GM18519 (cell line): ENCODE results near the gene PIGBOS1.
"Not testable (repeated sequence)": the region's sequence is repeated elsewhere in the genome, so short reads cannot be mapped to it uniquely, and the experiment has no call there.

Experiments
- ATAC-seq: cut with Tn5 transposase; IDR thresholded peaks from one replicate; pipeline ENCODE4 v1.9.1; 2021; ENCODE audit warnings: mild to moderate bottlenecking, moderate library complexity; ENCODE audit not compliant: unreplicated experiment, low FRiP score

PIGBOS1 gene

DNA sequence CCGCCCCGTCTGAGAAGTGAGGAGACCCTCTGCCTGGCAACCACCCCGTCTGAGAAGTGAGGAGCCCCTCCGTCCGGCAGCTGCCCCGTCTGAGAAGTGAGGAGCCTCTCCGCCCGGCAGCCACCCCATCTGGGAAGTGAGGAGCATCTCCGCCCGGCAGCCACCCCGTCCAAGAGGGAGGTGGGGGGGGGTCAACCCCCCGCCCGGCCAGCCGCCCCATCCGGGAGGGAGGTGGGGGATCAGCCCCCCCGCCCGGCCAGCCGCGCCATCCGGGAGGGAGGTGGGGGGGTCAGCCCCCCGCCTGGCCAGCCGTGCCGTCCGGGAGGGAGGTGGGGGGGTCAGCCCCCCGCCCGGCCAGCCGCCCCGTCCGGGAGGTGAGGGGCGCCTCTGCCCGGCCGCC, 16.1 kb downstream of the PIGBOS1 start:
- not testable (repeated sequence) for ATAC-seq

DNA sequence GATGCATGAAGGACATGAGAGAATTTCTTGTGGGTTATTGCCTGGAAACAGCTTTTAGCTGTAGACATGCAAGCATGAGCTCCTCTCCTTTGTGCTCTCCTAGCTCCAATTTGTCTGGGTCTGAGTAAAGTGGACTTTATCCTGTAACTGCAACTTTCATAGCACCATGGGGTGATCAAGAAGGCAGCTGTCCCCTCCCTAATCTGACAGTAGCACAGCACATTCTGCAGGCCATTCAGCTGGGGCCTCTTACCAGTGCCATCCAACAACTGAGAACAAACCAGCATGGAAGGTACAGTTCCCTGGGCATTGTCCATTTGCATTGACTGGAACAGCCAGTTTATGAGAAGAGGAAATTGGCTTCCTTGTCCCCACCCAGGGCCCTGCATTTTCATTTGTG, 21.6 kb downstream of the PIGBOS1 start:
- no peak for ATAC-seq

DNA sequence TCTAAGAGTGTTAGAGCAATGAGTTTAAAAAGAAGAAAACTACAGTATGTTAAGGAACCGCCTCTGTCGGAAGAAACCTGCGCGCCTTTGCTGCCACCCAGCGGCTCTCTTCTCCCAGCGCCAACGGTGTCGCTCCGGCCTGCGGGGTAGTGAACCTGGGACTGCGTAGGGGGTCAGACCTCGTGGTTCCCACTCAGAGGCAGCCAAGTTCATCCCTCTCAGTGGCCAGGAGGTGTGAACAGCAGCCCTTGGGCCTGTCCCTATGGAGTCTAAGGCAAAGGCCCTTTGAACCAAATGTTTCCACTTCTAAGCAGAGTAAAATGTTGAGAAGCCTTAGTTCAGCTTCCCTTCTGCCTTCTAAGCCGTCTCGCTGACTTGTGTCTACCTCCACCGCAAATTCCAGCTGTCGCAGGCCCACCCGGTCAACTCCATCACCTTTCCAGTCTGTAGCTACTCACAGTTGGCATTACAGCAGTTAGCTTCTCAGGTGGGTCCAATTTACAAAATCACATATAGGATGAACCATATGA, 28.3 kb downstream of the PIGBOS1 start:
- peak; percentile 52 for ATAC-seq

DNA sequence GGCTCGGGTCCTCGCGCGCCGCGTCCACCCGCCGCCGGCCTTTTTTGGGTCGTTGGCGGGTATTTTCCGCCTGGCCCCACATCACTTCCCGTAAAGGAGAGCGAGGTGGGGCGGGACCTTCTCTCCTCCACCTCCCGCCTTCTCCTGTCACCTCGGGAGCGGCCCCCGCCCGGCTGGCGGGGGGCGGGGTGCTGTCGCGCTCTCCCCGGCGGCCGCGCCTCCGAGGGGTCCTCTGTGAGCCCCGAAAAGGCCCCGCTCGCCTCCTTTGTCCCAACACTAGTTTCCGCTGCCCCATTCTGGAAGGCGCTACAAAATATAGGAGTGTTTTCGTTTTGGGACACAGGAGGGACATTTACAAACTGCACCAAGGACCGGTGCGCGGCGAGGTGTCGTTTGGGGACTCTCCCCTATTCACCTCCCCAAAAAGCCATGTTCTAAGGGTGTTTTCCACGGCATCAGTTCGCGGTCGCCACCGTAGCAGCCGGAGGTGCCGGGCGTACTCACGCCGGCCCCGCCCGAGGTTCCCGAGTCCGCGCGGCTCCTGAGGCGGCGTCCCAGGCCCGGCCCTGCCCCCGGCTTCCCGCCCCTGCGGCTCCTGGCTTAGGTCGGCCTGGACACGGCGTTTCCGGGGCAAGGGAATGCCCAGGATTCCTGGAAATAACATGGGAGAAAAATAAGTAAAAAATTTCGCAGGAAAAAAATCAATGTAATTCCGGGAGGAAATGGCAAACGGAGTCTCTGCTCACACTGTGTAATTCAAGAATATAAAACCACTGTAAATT, 29.0 kb downstream of the PIGBOS1 start, which contains the start of gene RAB27A:
Gene RAB27A, minus strand, starts transcription at position 68 of the 782 bp plus-strand sequence. CDS start 54,879 bp downstream, outside the sequence.
- ATAC-seq = peak; percentile 52

DNA sequence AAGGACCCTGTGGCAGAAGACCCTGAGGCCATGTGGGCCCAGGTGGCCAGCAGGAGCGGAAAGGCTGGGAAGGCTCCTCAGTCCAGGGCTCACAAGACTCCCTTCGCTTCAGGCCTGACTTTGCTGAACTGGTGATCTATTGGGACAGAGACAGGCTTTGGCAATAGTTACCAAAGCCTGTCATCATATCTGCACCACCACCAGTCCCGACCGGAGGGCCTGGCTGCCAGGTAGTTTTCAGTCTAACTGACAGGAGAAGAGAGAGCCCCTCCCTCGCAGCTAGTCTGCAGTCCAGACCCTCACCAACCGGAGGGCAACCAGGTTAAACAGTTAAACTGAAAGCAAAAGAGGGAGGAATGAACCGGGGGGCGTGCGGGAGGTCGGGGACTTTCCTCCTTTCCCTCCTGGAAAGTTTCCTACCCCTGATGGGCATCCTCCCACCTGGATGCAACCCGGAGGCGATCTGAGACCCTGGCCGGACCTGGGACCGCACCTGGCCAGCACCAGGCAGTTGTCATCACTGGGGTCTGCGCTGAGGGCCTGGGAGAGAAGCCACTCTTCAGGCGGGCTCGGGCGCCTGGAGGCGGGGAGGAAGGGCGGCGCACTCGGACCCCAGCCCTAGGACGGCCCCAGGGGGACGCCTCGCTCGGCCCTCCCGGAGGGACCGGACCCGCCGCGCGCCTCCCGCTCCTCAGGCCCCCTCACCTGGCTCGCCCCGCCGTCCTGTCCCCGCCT, 29.7 kb downstream of the PIGBOS1 start:
- ATAC-seq = peak; percentile 28

DNA sequence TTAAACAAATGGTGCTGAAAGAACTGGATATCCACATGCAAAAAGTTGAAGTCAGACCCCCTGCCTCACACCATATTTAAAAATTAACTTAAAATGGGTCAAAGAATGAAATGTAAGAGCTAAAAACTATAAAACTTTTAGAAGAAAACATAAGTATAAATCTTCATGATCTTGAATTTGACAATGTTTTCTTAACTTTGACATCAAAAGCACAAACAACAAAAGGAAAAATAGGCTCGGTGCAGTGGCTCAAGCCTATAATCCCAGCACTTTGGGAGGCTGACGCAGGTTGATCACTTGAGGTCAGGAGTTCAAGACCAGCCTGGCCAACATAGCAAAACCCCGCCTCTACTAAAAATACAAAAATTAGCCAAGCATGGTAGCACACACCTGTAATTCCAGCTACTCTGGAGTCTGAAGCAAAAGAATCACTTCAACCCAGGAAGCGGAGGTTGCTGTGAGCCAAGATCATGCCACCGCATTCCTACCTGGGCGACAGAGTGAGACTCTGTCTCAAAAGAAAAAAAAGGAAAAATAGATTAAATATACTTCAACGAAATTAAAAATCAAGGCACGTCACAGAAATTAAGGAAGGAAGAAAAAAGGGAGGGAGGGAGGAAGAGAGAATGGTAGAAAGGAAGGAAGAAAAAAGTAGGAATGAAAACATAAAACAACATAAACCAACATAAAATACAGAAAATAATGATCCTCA, 30.8 kb downstream of the PIGBOS1 start:
- ATAC-seq = no peak

DNA sequence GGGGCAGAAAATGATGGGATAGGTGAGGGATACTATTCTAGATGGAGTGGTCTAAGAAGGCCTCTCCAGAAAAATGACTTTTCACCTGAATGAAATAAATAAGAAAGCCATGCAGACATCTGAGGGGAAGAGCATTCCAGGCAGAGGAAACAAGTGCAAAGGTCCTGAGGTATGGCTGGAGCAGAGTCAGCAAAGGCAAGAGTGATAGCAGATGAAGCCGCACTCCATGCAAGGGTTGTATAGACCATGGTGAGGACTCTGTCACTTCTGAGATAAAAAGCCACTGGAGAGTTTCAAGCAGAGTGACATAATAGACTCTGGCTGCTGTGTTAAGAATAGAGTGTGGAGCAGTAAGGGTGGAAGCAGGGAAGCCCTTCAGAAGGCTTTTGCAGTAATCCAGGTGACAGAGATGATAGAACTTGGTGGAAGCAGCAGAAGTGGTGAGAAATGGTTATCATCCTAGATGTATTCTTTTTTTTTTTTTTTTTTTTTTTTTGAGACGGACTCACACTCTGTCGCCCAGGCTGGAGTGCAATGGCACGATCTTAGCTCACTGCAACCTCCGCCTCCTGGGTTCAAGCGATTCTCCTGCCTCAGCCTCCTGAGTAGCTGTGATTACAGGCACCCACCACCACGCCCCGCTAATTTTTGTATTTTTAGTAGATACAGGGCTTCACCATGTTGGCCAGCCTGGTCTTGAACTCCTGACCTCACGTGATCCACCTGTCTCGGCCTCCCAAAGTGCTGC, 32.3 kb downstream of the PIGBOS1 start:
- ATAC-seq = not testable (repeated sequence)

DNA sequence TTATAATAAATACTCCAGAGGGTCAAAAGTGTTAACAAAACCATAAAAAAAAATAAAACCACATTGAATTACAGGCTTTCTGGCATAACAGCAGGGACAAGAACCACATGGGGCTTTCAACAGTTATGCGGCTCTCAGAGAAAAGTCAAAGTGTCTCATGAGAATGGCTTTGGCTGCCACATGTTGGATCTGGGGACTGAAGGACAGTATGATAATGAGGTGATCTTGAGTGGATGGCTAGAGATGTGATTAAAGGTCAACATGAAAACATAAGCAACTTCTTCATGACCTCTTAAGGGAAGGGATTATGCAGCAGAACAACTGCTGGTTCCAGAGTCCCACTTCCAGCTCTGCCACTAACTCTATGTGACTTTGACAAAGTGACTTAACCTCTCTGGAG, 34.5 kb downstream of the PIGBOS1 start:
- ATAC-seq = no peak

DNA sequence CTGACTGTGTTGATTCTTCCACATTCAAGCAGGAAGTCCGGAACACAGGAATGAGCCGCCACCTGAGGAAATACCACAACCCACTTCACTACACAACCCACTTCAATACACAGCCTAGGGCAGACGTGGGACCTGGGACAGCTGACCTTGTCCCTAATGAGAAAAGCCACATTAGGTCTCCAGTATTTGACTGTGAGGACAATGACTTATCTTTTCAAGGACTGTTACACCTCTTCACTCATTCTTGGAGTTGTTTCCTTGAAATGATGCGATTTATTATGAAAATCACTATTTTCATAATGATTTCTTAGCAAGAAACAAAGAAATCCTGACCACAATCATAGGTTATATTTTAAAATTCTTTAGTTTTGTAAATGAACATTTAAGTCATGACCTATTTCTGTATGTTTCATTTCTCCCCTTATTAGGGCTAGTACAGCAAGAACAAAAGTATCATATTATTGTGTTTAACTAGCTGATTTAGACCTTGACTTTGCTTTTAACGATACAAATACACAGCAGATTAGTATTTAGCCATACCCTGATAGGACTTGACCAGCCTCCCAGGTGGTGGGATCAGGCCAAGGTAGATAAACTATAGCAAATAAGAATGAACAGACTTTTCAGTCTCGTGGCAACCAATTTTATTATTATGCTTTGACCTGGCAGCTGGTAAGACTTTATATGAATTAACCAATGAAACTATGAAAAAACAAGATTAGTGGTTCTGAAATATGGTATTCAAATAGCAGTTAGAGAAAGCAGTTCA, 35.4 kb downstream of the PIGBOS1 start:
- no peak for ATAC-seq

DNA sequence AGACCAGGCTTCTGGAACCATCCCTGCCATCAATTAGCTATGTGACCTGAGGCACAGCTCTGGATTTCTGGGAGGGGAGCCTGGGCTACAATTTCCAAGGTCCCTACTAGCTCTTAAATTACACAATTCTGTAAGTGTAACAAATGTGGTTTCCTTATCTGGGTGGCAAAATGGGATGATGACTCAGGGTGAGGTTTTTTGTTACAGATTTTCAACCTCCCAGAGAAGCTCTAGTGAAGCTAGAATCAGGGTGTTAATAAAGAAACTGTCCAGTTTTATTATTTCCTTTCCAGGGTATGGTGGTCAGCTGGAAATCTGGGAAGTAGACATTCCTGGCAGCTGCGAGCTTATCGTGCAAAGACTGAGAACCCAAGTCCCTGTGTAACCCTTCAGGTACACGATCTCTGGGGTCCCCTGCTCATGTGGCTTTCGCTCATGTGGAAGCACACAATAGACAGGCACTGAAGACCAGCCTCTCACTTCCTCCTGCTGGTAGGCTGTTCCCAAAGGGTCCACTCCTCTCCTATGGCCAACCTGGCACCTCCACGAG, 36.6 kb downstream of the PIGBOS1 start:
- no peak for ATAC-seq

DNA sequence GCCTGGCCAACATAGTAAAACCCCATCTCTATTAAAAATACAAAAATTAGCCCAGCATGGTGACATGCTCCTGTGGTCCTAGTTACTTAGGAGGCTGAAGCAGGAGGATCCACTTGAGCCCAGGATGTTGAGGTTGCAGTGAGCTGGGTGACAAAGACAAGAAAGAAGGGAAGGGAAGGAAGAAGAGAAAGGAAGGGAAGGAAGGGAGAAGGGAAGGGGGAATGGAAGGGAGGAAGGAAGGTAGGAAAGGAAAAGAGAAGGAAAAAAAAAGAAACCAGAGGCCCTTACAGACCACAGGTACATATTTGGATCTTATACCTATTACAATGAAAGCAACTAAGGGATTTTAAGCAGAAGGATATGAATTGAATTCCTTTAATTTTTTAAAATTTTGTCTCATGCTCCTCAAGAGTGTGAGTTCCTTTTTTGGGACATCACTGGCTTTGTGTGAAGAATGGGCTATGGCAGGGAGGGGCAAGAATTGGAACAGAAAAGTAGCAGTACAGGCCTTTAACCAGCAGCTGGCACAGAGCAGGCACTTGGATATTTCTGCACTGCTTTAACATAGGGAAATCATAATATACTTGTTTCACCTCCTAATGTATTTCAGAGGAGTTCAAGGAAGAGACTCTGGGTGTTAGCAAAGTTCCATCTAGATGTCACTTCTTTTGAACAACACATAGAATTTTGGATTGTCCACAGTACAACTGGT, 37.2 kb downstream of the PIGBOS1 start:
- no peak for ATAC-seq

DNA sequence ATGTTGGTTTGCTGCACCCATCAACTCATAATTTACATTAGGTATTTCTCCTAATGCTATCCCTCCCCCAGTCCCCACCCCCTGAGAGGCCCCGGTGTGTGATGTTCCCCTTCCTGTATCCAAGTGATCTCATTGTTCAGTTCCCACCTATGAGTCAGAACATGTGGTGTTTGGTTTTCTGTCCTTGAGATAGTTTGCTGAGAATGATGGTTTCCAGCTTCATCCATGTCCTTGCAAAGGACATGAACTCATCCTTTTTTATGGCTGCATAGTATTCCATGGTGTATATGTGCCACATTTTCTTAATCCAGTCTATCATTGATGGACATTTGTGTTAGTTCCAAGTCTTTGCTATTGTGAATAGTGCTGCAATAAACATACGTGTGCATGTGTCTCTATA, 38.3 kb downstream of the PIGBOS1 start:
- not testable (repeated sequence) for ATAC-seq

DNA sequence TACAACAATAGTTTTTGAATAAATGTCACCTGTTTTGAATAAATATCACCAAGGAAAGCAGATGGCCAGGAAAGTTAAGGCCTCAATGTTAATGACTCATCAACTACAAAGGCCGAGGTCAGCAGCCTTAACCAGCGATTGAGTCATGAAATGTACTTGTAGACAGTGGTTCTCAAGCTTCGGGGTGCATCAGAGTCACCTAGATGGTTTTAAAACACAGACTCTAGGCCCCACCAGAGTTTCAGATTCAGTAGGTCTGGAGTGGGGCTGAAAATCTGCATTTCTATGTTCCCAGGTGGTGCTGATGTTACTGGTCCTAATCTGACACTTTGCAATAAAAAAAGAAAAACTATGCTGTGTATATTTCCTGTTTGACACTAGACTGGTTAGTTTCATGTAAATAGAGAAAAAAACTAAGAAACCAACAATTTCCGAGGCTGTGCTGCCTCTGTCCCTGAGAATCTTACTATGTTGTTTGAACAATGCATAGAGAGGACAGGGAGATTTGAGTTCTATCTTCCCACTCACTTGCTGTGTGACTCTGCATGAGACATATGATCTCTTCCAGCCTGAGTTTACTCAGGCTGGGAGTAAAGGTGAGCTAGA, 39.1 kb downstream of the PIGBOS1 start:
- ATAC-seq = peak; percentile 67

DNA sequence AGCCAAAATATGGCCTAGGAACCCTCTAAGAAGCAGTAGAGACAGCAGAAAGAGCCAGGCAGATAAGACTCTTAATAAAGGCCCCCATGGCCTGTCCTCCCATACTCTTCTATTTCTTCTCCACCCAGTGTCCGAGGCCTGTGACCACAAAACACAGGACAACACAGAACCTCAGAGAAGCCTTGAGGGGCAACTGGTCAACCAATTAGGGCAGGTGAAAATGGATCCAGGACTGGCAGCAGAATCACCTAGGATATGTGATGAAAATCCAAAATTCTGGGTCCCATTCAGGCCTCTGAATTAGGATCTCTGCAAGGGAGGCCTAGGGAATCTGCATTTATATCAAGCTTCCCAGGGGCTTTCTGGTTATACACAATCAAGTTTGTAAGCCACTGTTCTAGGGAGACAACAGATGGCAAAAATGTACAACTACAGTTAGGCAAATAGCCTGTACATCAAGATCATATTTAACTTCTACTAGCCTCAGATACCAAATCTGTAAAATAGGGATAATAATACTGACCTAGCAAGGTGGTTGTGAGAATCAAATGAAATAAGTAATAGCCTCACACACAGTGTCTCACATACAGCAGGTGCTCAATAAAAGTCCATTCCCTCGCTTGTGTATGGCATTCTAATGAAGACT, 39.7 kb downstream of the PIGBOS1 start:
- ATAC-seq = no peak

DNA sequence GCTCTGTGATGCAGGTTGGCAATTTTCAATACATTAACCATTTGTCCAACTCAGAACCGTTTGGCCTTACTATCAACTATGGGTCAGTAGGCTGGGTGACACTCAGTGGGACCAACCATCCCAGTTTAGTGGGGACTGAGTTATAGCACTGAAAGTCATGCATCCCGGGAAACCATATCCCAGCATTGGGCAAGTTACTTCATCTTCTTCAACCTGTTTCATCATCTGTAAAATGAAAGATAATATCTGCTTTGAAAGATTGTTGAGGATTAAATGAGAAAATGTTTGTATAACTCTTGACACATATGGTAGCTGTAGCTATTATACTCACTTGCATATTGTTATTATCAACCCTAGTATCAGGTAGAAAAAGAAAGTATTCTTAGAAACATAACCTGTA, 41.2 kb downstream of the PIGBOS1 start:
- no peak for ATAC-seq

DNA sequence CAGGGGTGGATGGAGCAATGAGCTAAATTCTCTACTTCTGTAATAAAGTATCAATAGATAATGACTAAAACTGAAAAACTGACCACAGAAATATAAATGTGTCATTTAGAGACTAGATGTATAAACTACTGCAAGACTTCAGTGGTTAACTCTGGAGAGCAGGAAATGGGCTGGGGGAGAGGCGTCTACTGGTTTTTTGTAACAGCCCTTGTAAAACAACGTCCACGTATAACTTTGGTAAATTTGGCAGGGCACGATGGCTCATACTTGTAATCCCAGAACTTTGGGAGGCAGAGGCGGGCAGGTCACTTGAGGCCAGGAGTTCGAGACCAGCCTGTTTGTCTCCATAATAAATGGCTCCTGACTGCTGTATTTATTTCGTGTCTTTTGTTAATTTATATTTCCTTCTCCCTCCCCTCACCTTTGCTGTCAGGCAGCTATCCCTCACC, 41.8 kb downstream of the PIGBOS1 start:
- ATAC-seq = peak; percentile 62

DNA sequence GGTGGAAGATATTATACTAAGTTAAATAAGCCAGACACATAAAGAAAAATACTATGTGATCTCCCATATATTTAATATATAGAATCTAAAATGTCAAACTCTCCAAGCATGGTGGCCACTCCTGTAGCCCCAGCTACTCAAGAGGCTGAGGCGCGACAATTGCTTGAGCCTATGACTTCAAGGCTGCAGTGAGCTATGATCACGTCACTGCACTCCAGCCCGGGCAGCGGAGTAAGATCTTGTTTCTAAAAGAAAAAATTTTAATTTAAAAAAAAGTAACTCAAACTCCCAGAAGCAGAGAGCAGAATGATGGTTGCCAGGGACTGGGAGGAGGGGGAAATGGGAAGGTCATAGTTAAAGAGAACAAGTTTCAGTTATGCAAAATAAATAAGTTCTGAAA, 42.6 kb downstream of the PIGBOS1 start:
- no peak for ATAC-seq

DNA sequence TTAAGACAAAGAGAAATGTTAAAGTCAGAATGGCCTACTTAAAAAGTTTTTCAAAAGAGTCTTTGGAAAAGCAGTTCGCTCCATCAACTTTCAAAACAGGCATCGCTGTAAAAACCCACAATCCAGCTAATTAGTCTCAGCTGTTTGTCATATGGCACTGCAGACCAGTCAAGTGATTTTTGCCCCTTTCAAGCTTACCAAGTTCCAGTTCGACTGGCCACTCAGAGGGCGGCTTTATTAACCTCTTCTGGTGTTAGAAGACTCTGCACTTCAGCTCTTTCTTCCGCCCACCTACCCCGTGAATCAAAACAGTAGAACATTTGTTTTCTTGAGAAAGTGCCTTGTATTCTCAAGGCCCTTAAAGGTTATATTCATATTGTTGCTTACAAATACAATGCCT, 48.6 kb downstream of the PIGBOS1 start:
- ATAC-seq = no peak
